ENCODE results near the gene SRRT.

SRRT gene

GRCh38 chr7:100879685-100880261 is 4.9 kb downstream of the SRRT start:
- TF ChIP-seq CTCF (IDR thresholded peaks at IDR 0.05; ENCODE audit: low read depth, low read length, poor library complexity, severe bottlenecking) (no peak), EZH2phosphoT487 (IDR thresholded peaks at IDR 0.05; ENCODE audit: borderline replicate concordance, low read length) (no peak)
- Histone ChIP-seq H3K27me3 (ENCODE audit: control insufficient read depth, low read length) (no peaks in the 10 kb centered on the region), H3K9me3 (ENCODE audit: control insufficient read depth, insufficient read depth, low read length) (no peaks in the 10 kb centered on the region), H3K4me1 (ENCODE audit: control insufficient read depth, low read length) (peaks cover 40% of the 10 kb centered on the region), H3F3A (ENCODE audit: control insufficient read depth, insufficient read depth) (no peaks in the 10 kb centered on the region), H3K9me2 (replicated peaks; ENCODE audit: control insufficient read depth, low read length) (no peaks in the 10 kb centered on the region), H4K20me1 (ENCODE audit: control insufficient read depth, insufficient read depth, low read depth, low read length) (peaks cover 28% of the 10 kb centered on the region), H3K4me2 (ENCODE audit: low read length) (no peak overlapping the region), H3K27ac (ENCODE audit: low read depth, low read length) (no peak overlapping the region), H3K79me2 (ENCODE audit: control insufficient read depth, low read length) (peaks cover 74% of the 10 kb centered on the region), H3K36me3 (ENCODE audit: control insufficient read depth, low read length) (peaks cover 96% of the 10 kb centered on the region), H3K4me3 (ENCODE audit: low read length) (no peak overlapping the region)

GRCh38 chr7:100880645-100881044 is 5.7 kb downstream of the SRRT start:
- no peaks in the 10 kb centered on the region for H3K27me3 ChIP-seq (ENCODE audit: control insufficient read depth, low read length)
- peaks cover 98% of the 10 kb centered on the region for H3K36me3 ChIP-seq (ENCODE audit: control insufficient read depth, low read length)
- peaks cover 66% of the 10 kb centered on the region for H3K79me2 ChIP-seq (ENCODE audit: control insufficient read depth, low read length)
- no peak overlapping the region for H3K4me3 ChIP-seq (ENCODE audit: low read length)
- H4K20me1 ChIP-seq (ENCODE audit: control insufficient read depth, insufficient read depth, low read depth, low read length): peaks cover 28% of the 10 kb centered on the region
- no peak for TF ChIP-seq EZH2phosphoT487 (IDR thresholded peaks at IDR 0.05; ENCODE audit: borderline replicate concordance, low read length)
- no peak for TF ChIP-seq CTCF (IDR thresholded peaks at IDR 0.05; ENCODE audit: low read depth, low read length, poor library complexity, severe bottlenecking)
- H3K9me2 ChIP-seq (replicated peaks; ENCODE audit: control insufficient read depth, low read length): no peaks in the 10 kb centered on the region
- H3K4me2 ChIP-seq (ENCODE audit: low read length): no peak overlapping the region
- no peaks in the 10 kb centered on the region for H3K9me3 ChIP-seq (ENCODE audit: control insufficient read depth, insufficient read depth, low read length)
- H3K4me1 ChIP-seq (ENCODE audit: control insufficient read depth, low read length): peaks cover 49% of the 10 kb centered on the region
- 0 out of 2 replicates have a peak, but pooled peaks cover 3% of the 10 kb centered on the region for H3F3A ChIP-seq (ENCODE audit: control insufficient read depth, insufficient read depth)
- H3K27ac ChIP-seq (ENCODE audit: low read depth, low read length): no peak overlapping the region

- peaks cover 50% of the 10 kb centered on the region for H3K4me1 ChIP-seq (ENCODE audit: control insufficient read depth, low read length)
- peaks cover 29% of the 10 kb centered on the region for H4K20me1 ChIP-seq (ENCODE audit: control insufficient read depth, insufficient read depth, low read depth, low read length)
- peaks cover 98% of the 10 kb centered on the region for H3K36me3 ChIP-seq (ENCODE audit: control insufficient read depth, low read length)
- no peak overlapping the region for H3K4me3 ChIP-seq (ENCODE audit: low read length)
- no peaks in the 10 kb centered on the region for H3K27me3 ChIP-seq (ENCODE audit: control insufficient read depth, low read length)
- H3K27ac ChIP-seq (ENCODE audit: low read depth, low read length): no peak overlapping the region
- H3K9me3 ChIP-seq (ENCODE audit: control insufficient read depth, insufficient read depth, low read length): no peaks in the 10 kb centered on the region
- H3F3A ChIP-seq (ENCODE audit: control insufficient read depth, insufficient read depth): peaks cover 7% of the 10 kb centered on the region; the same call in 1 of the 2 replicates
- H3K9me2 ChIP-seq (replicated peaks; ENCODE audit: control insufficient read depth, low read length): no peaks in the 10 kb centered on the region
- no peak overlapping the region for H3K4me2 ChIP-seq (ENCODE audit: low read length)
- peaks cover 61% of the 10 kb centered on the region for H3K79me2 ChIP-seq (ENCODE audit: control insufficient read depth, low read length)
- TF ChIP-seq EZH2phosphoT487 (IDR thresholded peaks at IDR 0.05; ENCODE audit: borderline replicate concordance, low read length) (no peak), CTCF (IDR thresholded peaks at IDR 0.05; ENCODE audit: low read depth, low read length, poor library complexity, severe bottlenecking) (no peak)
Observed at GRCh38 chr7:100881136-100881535, 6.2 kb downstream of the SRRT start.
